GM19099 (cell line): ENCODE measurements around the gene HUNK.

Source experiments
- POLR2A ChIP-seq: IDR thresholded peaks from 3 replicates; pipeline ENCODE4 v1.6.1; 2011; ENCODE audit warnings: low read depth; ENCODE audit not compliant: insufficient read length; ENCODE audit errors: extremely low read depth

The HUNK gene

DNA sequence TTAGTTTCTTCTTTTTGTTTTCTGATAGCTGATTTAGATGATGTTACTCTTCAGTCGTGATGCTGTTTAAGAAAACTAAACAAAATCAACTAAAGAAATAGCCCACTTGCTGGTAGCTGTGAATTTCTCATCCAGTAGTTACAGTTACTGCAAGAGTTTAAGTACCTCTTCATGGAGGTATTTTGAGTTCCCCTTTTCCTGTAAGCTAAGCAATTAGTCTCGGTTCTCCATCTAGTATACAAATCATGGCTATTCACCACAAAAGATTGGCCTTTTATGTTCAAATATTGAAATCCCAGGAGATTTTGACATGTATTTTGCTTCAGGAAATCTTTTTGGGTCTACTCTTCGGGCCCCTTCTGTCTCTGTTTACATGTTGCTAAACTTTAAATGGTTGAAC is 31.1 kb downstream of the HUNK start:
- no peak for TF ChIP-seq POLR2A

DNA sequence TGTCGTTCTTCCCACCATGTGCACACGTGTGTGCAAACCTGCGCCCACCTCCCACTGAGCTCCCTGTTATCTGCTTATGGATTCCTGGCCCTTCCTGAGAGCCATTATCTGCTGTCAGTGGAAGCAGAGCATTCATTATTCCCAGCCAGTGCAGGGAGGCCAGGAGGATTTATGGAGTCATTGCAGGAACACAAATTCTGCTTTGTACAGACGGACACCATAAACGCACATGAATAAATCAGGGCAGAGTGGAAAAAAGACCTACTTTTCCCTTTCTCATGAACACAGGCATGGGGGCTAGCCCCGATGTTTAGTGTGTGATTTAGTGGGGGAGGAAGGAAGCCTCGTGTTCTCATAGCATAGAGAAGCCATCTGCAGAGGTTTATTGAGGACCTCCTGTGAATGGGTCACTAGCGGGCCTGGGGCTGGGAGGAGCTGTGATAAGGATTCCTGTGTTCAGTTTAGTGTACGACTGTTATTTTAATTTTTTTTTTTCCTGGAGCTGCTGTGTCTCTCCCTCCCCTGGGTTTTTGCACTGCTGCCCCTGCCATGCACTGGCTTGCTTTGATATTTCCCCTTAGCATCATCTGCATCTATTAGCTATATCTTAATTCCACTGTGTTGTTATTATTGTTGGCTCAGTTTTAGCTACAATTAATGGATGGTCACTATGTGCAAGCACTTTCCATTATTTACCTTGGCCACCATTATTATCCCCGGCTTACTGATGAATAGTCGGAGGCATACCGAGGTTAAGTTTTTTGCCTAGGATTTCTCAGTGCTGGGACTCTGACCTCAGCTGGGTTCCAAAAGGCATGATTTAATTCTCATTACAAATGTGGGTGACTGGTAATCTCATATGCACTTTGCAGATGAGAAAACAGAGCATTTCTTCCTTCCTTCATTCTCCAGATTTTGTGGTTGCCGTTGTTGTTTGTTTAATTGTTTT is 33.0 kb downstream of the HUNK start:
- no peak for TF ChIP-seq POLR2A

- TF ChIP-seq POLR2A, result no peak
These were observed 35.5 kb downstream of the HUNK start for GRCh38 chr21:31908106-31909031.

GRCh38 chr21:31909153-31910073 is 36.6 kb downstream of the HUNK start:
- TF ChIP-seq POLR2A, result no peak

GRCh38 chr21:31910074-31910470 is 37.3 kb downstream of the HUNK start:
- TF ChIP-seq POLR2A, result no peak

- TF ChIP-seq POLR2A, result no peak
These were observed 38.5 kb downstream of the HUNK start for GRCh38 chr21:31911138-31911907.

GRCh38 chr21:31912501-31912900 is 39.7 kb downstream of the HUNK start:
- no peak for TF ChIP-seq POLR2A

DNA sequence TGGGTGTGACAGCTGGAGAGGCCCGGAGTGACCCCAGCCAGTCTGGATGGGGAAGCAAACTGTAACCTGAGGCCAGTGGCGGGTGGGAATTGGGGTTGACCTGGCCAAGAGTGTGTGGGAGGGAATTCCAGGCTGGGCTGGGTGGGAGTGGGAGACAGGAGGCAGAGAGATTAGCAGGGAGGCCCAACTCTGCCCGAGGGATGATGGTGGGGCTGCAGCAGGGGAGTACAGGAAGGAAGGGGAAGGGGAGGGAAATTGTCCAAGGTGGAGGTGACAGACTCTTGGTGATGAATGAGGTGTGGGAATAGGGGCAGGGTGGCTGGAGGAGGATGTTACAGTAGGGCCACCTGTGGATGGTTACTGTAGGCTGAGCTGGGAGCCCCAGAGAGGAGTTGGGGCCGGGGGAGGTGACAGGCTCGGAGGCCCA is 40.4 kb downstream of the HUNK start:
- TF ChIP-seq POLR2A, result no peak

GRCh38 chr21:31914472-31914871 is 41.7 kb downstream of the HUNK start:
- TF ChIP-seq POLR2A, result no peak

GRCh38 chr21:31915566-31915965 is 42.7 kb downstream of the HUNK start:
- TF ChIP-seq POLR2A, result no peak

DNA sequence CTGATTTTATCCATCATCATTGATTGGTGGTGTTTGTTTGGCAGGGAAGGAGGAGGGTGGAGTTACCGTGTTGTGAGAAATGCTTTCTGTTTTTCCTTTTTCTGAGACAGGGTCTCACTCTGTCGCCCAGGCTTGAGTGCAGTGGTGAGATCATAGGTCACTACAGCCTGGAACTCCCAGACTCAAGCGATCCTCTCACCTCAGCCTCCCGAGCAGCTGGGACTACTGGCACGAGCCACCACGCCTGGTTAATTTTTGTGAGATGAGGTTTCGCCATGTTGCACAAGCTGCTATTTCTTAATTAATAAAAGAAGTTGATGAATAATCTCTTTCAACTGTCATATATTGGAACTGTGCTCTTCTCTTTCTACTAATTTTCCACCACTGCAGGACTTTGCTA is 44.3 kb downstream of the HUNK start:
- TF ChIP-seq POLR2A, result no peak

GRCh38 chr21:31918250-31918775 is 45.5 kb downstream of the HUNK start:
- TF ChIP-seq POLR2A, result no peak

- TF ChIP-seq POLR2A, result no peak
These were observed 47.5 kb downstream of the HUNK start for GRCh38 chr21:31920275-31920674.
